Activated CD4-positive, alpha-beta T cell treated with anti-CD3 and anti-CD28 coated beads, Interleukin-2, amount 50 U/mL, for 16 hours (primary cell): ENCODE data around the gene DSCAM.
A peak's percentile ranks its signal among the peaks of the same experiment; 100 is the strongest.

Experiments used
- DNase-seq: peaks from one replicate; pipeline ENCODE4 v3.0.0-alpha.2; 2020

The DSCAM gene

GRCh38 chr21:40425981-40426380, 421.0 kb downstream of the DSCAM start:
- DNase-seq = no peak

DNA sequence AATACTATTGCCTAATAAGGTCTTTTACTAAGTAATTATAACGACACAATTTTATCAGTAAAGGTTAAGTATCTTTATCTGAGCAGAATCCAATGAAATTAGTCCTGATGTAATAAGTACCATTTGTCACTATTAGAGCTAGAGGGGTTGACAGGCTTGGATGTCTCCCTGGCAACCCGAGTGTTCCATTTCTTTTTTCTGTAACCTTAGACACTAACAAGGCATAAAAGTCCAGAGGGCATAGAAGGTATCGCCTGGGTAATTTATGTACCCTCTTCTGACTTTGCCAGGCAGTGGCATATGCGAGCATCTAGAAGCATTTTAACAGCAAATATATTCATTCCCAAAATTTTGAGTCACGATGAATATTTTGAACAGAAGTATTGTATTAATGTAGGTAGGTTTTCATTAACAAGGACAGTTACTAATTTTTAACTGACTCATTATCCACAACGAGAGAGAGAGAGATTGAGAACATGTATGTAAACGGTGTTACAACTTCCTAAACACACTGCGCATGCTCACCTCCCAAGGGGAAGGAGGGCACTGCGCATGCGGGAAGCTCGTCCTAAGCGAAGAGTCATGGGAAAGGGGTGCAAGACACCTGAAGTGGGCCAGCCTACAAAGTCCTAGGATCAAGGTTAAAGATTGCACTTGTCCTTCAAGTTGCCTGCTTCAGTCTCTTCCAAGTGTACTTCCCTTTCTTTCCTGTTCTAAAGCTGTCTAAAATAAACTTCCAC, 423.9 kb downstream of the DSCAM start:
- DNase-seq = no peak

DNA sequence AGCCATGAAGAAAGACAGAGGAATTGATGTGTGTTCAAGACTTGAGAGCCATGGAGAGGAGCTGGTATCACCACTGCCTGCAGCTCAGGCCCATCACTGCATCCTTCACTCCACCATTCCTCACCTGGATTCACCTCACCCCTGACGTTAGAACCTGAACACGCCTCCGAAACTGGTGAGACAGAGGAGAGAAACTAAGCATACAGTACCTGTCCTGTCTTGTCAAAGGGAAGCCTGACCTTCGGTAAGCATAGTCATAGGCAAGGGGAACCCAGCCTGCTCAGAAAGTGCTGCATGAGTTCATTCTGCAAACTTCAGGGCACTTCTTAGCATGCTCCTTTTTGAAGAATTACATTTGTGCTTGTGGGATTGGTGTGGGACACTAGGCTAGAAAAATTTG, 425.8 kb downstream of the DSCAM start:
- no peak for DNase-seq

DNA sequence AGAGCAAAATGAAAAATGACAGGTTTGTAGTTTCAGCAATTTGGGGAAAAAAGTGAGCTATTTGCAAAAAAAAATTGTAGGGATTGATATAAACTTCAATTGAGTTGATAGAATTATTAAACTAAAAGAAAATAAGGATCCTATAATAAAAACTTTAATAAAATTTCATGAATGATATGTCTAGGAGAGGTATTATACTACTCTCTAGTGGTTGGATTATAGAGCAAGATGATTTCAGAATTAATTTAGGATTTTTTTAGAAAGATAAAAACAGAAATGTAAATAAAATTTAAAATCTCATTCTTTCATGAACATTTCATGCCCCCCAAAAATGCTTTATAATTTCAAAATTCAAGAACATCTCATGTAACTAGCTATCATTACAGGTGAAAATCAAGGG, 430.4 kb downstream of the DSCAM start:
- DNase-seq = no peak

DNA sequence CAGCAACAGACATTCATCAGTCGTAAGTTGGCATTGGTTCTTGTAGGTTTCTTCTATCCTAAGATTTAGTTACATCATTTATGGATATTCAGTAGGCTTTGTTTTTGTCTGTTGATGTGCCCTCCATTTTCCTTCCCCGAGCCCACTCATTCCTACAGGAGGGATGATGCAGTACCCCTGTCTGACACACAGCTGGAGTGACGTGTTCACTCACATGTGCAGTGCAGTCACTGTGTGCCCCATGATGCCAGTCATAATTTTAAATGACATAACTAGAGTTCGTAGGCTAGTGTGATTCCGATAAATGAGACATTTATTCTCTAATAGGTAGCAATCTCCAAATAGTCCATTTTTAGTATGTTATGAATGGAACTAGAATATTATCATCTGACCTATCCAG, 438.4 kb downstream of the DSCAM start:
- no peak for DNase-seq

- no peak for DNase-seq
These were observed 442.6 kb downstream of the DSCAM start for GRCh38 chr21:40404396-40404800.

GRCh38 chr21:40402884-40403582, 443.9 kb downstream of the DSCAM start:
- no peak for DNase-seq

DNA sequence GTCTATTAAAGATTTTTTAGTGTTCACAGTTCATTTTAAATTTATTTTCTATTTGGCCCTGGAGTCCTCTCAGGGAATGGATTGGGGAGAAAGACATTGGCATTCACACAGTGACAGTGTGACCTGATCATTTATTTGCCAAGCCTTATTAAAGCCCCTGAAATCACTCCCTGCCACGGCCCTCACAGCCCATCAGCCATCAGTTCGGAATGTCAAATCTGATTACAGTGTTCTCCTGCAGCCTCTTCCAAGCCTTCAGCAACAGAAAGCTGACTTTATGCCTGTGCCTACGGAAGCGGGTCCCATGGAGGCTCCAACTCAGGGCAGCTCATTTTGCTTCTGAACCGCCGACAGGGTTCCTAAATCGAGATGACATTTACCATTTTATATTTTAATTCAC, 451.2 kb downstream of the DSCAM start:
- DNase-seq = no peak

GRCh38 chr21:40393066-40393465, 453.9 kb downstream of the DSCAM start:
- no peak for DNase-seq

DNA sequence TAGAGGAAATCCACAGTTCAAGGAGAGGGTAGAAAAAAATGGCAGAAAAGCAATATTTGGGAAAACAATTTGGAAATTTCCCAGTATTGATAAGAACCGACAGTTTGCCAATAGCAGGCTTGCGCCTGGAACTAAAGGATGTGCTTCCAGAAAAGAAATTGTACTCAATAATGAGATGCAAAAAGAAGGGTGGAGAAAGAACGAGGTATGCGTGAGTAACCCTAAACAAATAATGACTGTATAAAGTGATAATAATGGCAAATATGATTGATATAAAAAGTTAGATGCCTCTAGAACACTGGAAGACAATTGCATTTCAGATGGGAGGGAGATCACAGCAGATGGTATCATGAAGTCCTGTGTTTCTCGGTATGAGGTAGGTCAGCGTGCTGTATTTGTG, 458.9 kb downstream of the DSCAM start:
- no peak for DNase-seq

DNA sequence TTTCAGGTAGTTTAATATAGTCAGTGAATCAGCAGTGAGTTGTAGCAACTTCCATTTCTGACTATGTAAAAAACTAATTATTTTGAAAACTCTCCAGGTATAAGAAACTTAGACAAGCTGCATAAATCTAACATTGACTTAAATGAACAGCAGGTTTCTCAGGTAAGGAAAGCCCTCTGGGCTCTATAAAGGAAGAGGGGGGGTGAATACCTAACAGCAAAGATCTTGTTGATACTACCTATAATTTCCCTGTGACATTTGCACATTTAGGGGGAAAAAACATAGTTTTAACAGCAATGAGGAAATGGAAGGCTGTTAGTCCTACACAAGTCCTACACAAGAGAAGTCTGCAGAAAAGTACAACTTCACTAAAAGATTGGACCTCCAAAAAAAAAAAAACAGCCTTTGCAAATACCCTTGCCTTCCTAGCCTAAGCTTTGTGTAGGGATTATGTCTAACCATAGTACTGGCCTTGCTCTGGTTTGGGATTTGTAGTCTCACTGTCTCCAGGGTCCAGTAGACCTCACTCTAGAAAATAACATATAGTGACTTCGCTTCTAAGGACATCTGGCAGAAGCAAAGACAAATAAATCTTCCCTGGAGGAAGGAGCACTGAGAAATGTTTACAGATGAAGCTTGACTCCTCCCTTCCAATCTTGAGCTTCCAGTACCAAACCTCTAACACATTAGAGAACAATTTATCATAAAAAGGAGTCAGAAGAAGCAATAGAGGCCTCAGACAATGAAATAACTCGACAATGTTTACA, 459.8 kb downstream of the DSCAM start:
- no peak for DNase-seq

GRCh38 chr21:40386294-40386911, 460.6 kb downstream of the DSCAM start:
- peak; percentile 44 for DNase-seq

DNA sequence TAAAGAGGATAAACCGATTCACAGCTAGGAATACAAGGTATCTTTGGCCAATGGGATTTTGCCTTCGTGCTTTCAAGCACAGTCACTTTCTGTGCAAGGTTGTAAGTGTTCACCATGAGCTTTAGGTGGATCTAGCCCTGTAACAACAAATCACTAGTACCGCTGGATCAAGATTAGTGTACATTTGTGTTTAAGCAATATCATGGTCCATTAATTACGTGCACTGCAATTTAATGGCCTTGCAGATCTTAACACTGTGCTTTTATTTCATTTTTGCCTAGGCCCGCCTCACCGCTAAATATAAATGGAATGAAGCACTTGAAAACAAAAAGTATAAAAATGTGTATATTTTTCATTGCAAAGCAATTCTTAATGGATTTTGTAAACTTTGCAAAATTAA, 461.1 kb downstream of the DSCAM start:
- DNase-seq = no peak

DNA sequence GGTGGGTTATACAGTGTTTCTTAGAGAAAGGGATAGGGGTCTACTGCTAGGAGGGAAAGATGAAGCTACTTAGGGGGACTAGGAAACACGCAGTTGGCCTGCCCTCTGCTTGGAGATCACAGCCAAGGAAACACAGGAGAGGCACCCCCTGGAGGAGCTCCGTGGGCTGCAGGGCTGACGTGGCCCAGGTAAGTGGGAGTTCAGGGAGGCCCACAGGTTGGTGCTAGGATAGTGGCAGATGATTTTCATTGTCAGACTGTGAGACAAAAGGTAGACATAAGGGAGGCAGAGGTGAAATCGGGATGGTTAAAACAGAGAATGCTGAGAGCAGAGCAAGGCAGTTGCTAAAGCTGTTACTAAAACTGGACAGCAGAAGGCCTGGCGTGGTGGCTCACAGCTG, 463.0 kb downstream of the DSCAM start:
- DNase-seq = no peak

DNA sequence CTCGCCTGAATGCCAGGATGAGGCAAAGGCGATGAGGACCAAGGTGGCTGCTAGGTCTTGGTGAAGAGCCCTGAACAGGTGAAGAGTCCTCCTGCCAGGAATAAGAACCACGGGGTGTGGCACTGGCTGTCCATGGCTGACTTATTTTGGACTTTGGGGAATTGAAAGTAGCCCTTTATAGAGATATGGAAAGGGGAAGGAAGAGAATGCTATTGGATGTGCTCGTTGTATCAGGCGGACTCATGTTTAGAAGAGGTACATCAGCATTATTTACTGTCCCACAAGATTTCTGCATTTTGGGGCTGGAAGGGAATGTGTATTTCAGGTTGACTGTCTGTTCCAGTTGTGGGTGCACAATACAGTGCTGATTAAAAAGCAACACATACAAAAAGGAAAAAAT, 465.8 kb downstream of the DSCAM start:
- DNase-seq = no peak

DNA sequence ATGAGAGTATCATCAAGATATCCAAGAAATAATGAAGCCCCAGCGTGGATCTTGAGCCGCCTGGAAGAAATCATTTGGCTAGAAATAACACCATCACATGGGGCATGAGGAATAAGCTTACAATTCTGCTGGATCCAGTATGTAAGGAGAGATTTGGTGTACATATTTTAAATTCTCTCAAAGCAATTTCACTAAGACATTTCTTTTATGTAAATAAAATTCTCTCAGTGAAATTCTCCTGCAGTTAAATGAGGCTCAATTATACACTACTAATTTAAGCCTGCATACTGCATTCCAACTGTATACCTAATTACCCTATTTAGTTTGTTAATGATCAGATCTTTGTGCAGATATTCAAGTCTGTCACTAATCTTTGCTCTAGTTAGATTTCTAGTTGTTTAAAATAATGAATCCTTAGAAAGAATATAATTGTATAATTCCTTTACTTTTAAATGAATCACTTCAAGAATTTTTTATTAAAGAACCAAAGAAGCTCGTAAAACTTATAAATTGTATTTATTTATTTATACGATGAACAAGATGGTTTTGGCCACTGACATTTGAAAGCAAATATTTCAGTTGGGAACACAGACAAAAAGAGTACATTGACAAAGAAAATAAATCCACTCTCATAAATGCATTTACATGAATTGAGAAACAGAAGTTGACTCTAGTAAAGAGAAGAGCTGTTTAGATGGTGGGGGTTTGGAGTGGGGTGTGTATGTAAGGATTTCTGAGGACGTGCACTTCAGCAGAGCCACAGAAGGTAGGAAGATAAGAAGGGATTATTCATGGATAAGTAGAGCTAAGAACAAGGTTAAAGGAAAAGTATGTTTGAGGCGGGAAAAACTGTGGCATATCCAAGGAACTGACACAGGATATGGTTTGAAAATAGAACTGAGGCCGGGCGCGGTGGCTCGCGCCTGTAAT, 466.8 kb downstream of the DSCAM start:
- no peak for DNase-seq

DNA sequence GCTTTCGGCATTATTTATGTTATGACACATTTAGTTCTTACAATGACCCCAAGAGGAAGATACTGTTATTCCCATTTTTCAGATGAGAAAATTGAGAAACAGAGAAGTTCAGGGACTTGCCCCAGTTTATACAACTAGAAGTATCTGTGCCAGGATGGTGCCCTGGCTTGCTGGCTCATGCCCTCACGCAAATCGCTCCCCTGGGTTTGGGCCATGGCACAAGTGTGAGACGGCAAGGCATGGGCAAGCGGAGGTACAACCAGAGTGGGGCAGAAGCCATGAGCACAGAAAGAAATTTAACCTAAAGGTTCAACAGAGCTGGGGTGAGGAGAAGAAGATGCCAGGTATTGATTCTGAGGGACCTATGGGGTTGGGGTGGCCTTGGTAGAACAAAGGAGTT, 469.8 kb downstream of the DSCAM start:
- DNase-seq = no peak

GRCh38 chr21:40373761-40374160, 473.2 kb downstream of the DSCAM start:
- DNase-seq = no peak

DNA sequence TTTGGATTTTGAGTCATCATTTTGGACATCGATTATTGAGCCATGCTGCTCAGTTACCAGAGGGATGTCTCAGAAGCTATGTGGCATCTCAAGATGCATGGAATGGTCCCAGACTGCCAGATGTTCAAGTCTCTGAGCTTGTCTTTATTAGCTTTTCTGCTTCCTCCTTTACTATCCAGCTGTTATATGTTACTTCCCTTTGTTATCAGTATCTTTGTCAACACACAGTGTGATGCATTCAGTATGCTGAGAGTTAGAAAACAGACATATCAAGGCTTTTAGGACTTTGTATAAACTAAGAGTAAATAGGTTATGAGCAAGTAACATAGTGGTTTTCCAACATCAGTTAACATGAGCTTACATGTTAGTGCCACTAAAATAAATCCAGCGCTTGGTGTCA, 474.5 kb downstream of the DSCAM start:
- DNase-seq = no peak

GRCh38 chr21:40371329-40371728, 475.6 kb downstream of the DSCAM start:
- no peak for DNase-seq

- no peak for DNase-seq
These were observed 490.3 kb downstream of the DSCAM start for GRCh38 chr21:40356644-40357043.

GRCh38 chr21:40355076-40355475, 491.9 kb downstream of the DSCAM start:
- no peak for DNase-seq
